Stimulated activated CD8-positive, alpha-beta memory T cell treated with anti-CD3 and anti-CD28 coated beads, Interleukin-7, amount 100 ng/mL, for 1 hour (primary cell): ENCODE data around the gene TMEM134.

Experiments used
- DNase-seq, 2 donors: peaks; one replicate each; pipeline ENCODE4 v3.0.0-alpha.2; 2020; ENCODE audit warnings: low read depth in 2 of 2

TMEM134 gene

GRCh38 chr11:67458266-67458665 is 10.8 kb downstream of the TMEM134 start:
- no peak for DNase-seq

DNA sequence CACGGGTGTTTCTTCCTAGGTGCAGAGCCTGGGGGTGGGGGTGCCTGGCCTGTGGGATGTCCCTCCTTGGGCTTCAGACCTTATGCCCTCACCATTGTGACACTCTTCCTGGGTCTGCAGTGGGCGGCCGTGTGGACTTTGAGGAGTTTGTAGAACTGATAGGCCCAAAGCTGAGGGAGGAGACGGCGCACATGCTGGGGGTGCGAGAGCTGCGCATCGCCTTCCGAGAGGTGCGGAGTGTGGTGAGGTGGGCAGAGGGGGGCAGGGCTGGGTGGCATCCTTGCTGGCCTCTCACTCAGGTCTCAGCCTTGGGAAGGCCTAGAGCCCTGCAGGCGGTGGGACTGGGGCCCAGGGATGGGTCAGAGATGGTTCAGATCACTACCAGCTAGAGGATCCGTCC is 11.6 kb downstream of the TMEM134 start:
- no peak for DNase-seq

- no peak for DNase-seq
Measured at GRCh38 chr11:67456068-67456705, 12.9 kb downstream of the TMEM134 start.

GRCh38 chr11:67455054-67455453 is 14.0 kb downstream of the TMEM134 start, which contains the start of gene CABP4:
CABP4 (plus strand) TSS chr11:67455354; CDS start chr11:67455424, 70 bp downstream.
- no peak for DNase-seq

- no peak for DNase-seq
Measured at GRCh38 chr11:67453816-67454732, 15.0 kb downstream of the TMEM134 start.

- no peak for DNase-seq
Measured at GRCh38 chr11:67452141-67452952, 16.7 kb downstream of the TMEM134 start, which contains the start of gene GPR152. GPR152 (minus strand) TSS chr11:67452729; CDS start chr11:67452724, 5 bp downstream.

DNA sequence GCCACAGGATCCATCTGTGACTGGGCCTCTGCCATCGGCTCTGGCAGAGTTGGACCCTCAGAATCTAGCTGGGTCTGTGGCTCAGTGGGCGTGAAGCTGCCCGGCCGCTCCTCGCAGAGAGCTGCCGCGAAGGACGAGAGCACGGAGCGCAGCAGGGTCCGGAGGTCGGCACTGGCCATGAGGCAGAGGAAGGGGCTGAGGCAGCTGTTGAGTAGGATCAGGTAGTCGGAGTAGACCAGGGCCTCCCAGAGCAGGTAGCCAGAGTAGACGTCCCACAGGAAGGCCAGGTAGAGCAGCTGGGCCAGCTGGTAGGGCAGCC is 17.4 kb downstream of the TMEM134 start:
- DNase-seq: no peak

DNA sequence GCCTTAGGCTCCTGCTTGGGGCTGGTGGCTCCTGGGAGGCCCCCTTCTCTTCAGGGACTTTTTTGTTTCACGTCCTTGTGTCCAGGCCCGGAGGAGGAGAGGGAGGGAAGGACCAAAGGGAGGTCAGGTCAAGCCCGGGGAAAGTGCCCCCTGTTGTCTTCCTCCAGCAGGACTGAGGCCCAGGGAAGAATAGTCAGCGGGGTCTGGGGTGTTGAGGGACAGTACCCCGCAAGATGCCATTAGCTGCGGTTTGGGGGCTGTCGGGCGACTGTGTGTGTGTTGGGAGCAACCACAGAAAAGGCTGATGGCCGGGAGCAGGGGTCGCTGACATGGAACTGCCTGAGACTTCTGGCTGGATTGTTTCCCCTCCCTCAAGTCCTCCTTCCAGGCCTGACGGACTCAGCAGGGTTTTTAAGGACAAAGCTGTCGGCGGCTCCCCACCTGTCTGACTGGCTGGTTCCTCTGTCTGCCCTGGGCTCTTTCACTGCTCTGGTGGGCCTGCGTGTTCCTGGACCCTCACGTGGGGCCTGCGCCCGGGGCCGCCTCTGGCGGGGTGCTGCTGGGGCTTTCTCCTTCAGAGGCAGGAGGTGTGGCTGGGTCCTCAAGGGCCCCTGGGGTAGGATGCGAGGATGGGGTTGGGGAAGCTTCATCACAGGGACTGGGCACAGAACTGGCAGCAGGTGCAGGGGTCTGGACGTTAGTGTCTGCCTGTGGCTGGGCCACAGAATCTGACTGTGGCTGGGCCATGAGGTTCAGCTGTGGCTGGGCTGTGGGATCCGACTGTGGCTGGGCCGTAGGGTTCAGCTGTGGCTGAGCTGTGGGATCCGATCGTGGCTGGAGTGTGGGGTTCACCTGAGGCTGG is 18.0 kb downstream of the TMEM134 start:
- no peak for DNase-seq

GRCh38 chr11:67449116-67449844 is 19.8 kb downstream of the TMEM134 start:
- DNase-seq: no peak

DNA sequence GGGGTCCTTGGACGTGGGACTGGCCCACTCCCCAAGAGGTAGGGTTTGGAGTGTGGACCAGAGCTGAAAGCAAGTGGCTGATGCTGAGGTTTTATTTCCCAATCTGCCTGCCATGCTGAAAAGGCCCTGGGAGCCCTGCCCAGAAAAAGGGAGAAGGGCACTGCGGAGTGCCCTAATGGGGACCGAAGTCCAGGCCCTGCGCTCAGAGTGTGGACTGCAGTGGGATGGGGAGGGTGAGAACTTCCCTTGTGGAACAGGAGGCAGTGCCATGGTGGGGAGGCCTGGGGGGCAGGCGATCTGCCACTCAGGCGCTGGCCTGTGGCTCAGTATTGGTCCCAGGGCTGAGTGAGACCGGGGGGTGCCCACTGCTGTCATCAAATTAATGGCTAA is 20.8 kb downstream of the TMEM134 start:
- DNase-seq: no peak

GRCh38 chr11:67445515-67445914 is 23.5 kb downstream of the TMEM134 start:
- no peak for DNase-seq

GRCh38 chr11:67442504-67443404 is 26.3 kb downstream of the TMEM134 start:
- DNase-seq: no peak

- no peak for DNase-seq
Measured at GRCh38 chr11:67441731-67442351, 27.2 kb downstream of the TMEM134 start.

DNA sequence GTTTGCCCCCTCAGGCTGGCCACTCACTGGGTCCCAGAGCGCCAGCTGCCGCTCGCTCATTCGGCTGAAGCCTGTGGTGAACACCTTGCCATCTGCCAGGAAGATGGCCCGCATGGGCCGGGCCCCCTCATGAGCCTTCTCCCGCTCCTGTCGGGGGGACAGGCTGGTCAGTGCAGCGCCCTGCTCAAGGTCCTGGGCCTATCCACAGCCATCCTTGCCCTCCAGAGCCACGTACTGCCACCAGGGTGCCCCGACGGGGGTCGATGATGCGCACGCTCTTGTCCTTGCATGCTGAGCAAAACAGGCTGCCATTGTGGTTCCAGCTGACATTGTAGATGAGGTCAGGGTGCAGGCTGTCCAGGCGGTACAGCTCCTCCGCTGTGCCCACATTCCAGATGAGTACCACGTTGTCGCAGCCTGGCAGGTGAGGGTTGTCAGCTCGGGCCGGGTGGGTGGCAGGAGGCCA is 27.9 kb downstream of the TMEM134 start:
- DNase-seq: no peak

GRCh38 chr11:67440229-67441097 is 28.6 kb downstream of the TMEM134 start:
- no peak for DNase-seq

DNA sequence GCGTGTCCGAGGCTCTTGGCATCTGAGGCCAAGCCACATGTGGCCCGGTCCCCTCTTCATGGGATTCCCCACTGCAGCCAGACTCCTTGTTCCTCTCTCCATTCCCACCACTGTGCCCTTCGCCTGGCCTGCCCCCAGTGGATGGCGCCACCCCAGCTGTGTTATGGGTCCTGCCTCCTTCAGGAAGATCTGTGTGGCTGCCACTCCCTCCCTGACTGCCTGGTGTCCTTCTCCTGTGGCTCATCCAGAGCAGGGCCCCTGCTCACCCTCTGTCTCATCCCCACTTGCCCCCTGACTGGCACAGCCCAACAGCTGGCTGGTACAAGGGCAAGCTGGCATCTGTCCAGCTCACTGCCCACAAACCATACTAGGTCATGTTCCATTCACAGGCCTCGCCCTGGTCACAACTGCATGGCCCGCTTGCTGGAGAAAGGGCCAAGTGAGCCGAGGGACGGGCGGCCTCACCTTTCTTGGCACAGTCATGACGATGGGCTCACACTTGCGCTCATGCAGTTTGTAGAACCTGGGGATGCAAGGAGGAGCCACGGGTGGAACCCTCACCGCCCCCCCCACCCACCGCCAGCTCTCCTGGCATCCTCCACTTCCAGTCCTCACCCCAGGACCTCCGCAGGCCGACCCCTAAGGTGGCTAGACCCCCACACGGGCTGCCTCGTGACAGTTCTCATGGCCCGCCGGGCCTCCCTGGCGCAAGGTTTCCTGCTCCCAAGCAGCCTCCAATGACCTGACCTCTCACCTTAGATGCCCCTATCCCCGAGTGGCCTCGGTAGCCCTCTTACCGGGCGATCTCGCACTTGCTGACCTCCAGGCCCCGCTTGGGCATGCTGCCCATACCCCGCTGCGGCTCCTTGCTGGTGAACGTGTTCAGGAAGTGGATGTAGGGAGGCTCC is 29.5 kb downstream of the TMEM134 start:
- DNase-seq: no peak
